SK-N-DZ (cell line): ENCODE measurements around the gene ELOVL2. TPM values are rescaled to one million over a fixed set of nuclear protein-coding genes. Genes with fewer than 3 reads are reported as not detected.
A peak's percentile ranks its signal among the peaks of the same experiment; 100 is the strongest.
"Not testable (repeated sequence)": the region's sequence is repeated elsewhere in the genome, so short reads cannot be mapped to it uniquely, and the experiment has no call there.

ENCODE experiments used
- DNase-seq: peaks from one replicate; pipeline ENCODE4 v3.0.0-alpha.2; 2015; ENCODE audit warnings: low spot score
- polyA plus RNA-seq, 2 experiments: library from polyadenylated mRNA; depleted of rRNA; stranded (reverse); fragments of >200 nt; gene quantifications; 2 replicates each; pipeline ENCODE4 v1.2.3, GENCODE V29; 2014

ELOVL2 gene, protein sequence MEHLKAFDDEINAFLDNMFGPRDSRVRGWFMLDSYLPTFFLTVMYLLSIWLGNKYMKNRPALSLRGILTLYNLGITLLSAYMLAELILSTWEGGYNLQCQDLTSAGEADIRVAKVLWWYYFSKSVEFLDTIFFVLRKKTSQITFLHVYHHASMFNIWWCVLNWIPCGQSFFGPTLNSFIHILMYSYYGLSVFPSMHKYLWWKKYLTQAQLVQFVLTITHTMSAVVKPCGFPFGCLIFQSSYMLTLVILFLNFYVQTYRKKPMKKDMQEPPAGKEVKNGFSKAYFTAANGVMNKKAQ
- polyA plus RNA-seq (2014; cell fraction: cytosol; rRNA removed), result 0.56 and 0.93 TPM in 2 replicates
- polyA plus RNA-seq (2014; cell fraction: nucleus; rRNA removed), result 0.22 and 1.1 TPM in 2 replicates

DNA sequence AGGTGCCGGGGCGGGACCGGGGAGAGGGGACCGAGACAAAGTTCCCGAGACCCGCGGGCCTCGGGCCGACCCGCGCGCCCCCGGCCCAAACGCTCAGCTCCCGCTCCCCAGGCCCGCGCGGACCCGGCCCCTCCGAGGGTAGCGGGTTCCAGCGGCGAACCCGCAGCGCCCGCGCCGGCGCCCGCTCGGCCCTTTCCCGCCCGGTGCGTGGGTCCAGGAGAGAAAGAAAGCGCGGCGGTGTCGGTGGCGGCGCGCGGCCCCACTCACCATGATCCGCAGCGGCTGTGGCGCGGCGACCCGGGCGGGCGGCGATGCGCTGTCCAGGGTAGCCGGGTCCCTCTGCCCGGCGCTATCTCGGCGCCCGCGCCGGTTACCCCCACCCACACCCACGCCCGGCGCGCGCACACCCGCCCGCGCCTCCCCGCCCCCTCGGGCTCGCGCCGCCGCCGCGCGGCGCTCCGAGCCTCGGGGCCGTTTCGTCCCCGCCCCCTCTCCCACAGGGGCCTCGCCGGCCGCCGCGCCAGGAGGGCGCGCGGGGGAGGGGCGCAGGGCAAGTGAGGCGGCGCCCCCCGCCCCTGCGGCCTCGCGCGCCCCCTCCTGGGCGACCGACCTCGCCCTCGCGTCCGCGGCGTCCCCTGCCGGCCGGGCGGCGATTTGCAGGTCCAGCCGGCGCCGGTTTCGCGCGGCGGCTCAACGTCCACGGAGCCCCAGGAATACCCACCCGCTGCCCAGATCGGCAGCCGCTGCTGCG, at the start of gene ELOVL2:
Gene ELOVL2, minus strand, starts transcription at position 345 of the 751 bp plus-strand sequence. Its CDS starts 75 bp downstream, at position 270.
- no peak for DNase-seq

GRCh38 chr6:11093376-11093625, 49.2 kb upstream of the ELOVL2 start:
- DNase-seq, result no peak

GRCh38 chr6:11092668-11093375, 48.7 kb upstream of the ELOVL2 start:
- DNase-seq, result no peak

GRCh38 chr6:11091141-11091540, 47.0 kb upstream of the ELOVL2 start:
- not testable (repeated sequence) for DNase-seq

DNA sequence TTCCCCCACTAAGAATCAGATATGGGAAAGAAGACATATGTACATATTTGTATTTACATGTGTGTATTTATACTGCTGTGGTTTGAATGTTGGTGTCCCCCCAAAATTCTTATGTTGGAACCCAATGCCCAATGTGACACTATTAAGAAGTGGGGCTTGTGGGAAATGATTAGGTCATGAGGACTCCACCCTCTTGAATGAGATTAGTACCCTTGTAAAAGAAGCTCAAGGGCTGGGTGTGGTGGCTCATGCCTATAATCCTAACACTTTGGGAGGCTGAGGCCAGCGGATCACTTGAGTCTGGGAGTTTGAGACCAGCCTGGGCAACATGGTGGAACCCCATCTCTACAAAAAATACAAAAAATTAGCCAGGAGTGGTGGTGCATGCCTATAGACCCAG, 45.6 kb upstream of the ELOVL2 start:
- DNase-seq, result no peak

- not testable (repeated sequence) for DNase-seq
Measured at GRCh38 chr6:11087141-11087812, 43.2 kb upstream of the ELOVL2 start.

DNA sequence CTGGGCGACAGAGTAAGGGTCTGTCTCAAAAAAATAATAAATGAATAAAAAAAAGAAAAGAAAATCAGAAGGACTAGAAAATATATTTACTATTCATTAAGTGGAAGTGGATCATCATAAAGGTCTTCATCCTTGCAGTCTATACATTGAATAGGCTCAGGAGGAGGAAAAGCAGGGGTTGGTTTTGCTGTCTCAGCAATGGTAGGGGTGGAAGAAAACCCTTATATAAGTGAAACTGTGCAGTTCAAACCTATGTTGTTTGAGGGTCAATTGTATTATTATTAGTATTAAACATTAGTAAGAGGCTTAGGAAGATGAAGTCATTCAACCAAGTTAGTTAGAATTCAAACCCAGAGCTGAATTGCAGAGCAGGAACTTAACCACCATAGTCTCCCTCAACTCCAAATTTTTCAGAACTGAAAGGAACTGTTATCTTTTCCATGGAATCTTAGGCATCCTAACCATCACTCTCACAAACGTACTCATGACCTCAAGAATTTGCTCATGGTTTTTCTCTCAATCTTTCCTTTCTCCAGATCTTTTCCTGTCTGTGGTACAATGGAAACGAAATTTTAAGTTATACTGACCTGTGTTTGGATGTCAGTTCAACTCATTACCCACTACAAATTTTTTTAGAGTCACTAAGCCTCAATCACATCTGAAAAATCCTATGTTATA, 41.8 kb upstream of the ELOVL2 start:
- no peak for DNase-seq

- DNase-seq, result no peak
Measured at GRCh38 chr6:11083956-11084355, 39.9 kb upstream of the ELOVL2 start.

- no peak for DNase-seq
Measured at GRCh38 chr6:11083491-11083890, 39.4 kb upstream of the ELOVL2 start.

DNA sequence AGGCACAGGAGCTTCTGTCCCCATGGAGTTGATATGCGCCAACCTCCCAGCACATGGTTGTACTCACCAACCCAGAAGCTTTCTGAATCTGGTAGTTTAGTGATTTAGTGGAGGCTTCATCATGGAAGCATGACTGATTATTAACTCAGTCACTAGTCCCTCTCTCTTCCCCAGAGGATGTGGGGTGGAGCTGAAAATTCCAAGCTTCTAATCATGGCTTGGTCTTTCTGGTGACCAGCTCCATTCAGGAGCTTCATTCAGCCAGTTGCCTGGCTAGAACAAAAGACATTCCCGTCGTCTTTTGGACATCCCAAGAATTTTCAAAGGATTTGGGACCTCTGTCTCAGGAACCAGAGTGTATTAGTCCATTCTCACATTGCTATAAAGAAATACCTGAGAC, 36.2 kb upstream of the ELOVL2 start:
- DNase-seq, result no peak

- no peak for DNase-seq
Measured at GRCh38 chr6:11078266-11078665, 34.2 kb upstream of the ELOVL2 start.

DNA sequence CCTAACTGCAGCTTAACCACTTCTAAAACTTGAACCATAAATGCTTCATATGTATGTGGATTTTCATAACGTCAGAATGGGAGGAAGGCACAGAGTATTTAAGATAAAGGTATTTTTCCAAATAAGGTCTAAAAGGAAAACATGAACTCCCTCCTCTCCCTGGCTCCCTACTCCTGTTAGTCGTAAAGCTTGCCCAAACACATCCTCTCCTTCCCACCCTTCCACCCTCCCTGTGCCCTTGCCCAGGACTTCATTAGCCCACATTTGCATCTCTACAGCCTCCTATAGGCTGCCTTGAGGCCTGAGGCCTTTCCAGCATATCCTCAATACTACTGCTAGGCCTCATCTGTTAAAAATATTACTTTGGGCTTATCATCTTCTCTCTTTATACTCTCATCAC, 32.4 kb upstream of the ELOVL2 start:
- no peak for DNase-seq

- DNase-seq, result no peak
Measured at GRCh38 chr6:11072101-11072500, 28.0 kb upstream of the ELOVL2 start.

GRCh38 chr6:11069760-11070159, 25.7 kb upstream of the ELOVL2 start:
- peak; percentile 54 for DNase-seq

GRCh38 chr6:11067348-11067747, 23.2 kb upstream of the ELOVL2 start:
- no peak for DNase-seq

GRCh38 chr6:11066505-11067347, 22.6 kb upstream of the ELOVL2 start:
- no peak for DNase-seq

GRCh38 chr6:11065436-11066202, 21.5 kb upstream of the ELOVL2 start:
- no peak for DNase-seq

GRCh38 chr6:11064836-11065235, 20.7 kb upstream of the ELOVL2 start:
- DNase-seq, result no peak

GRCh38 chr6:11062715-11063114, 18.6 kb upstream of the ELOVL2 start:
- DNase-seq, result no peak

- DNase-seq, result no peak
Measured at GRCh38 chr6:11062083-11062482, 18.0 kb upstream of the ELOVL2 start.
